ENCODE results near the gene URB2.

Gene URB2

GRCh38 chr1:229603371-229604005, 22.6 kb upstream of the URB2 start:
- Histone ChIP-seq H3K79me2 (ENCODE audit: insufficient read depth, low read length) (peaks cover 3% of the 10 kb centered on the region; the same call in 1 of the 2 replicates), H2AFZ (ENCODE audit: low read length) (no peak overlapping the region), H4K20me1 (ENCODE audit: insufficient read depth, low read length, poor library complexity, severe bottlenecking) (no peaks in the 10 kb centered on the region), H3K9me3 (ENCODE audit: insufficient read depth, low read depth, low read length) (no peaks in the 10 kb centered on the region), H3K4me3 (ENCODE audit: low read length, poor library complexity, severe bottlenecking) (no peak overlapping the region), H3K9me2 (replicated peaks; ENCODE audit: low read depth, low read length) (no peaks in the 10 kb centered on the region), H3K4me1 (ENCODE audit: insufficient read depth, low read length, poor library complexity, severe bottlenecking) (no peaks in the 10 kb centered on the region), H3K36me3 (ENCODE audit: insufficient read depth, low read length) (peaks cover 79% of the 10 kb centered on the region; the same call in 1 of the 2 replicates), H3K27me3 (ENCODE audit: insufficient read depth, low read length, poor library complexity, severe bottlenecking) (no peaks in the 10 kb centered on the region), H3K9ac (ENCODE audit: low read depth, low read length, poor library complexity, severe bottlenecking) (no peak overlapping the region), H3F3A (ENCODE audit: low read depth) (no peaks in the 10 kb centered on the region), H3K4me2 (ENCODE audit: low read depth, low read length, poor library complexity, severe bottlenecking) (no peak overlapping the region)
- TF ChIP-seq CTCF (conservative IDR thresholded peaks at IDR 0.05; ENCODE audit: low read length) = no peak
- no peak for TF ChIP-seq EZH2phosphoT487 (IDR thresholded peaks at IDR 0.05; ENCODE audit: borderline replicate concordance)

- Histone ChIP-seq H2AFZ (ENCODE audit: low read length) (no peak overlapping the region), H3K36me3 (ENCODE audit: insufficient read depth, low read length) (peaks cover 95% of the 10 kb centered on the region), H3K9ac (ENCODE audit: low read depth, low read length, poor library complexity, severe bottlenecking) (no peak overlapping the region), H3K79me2 (ENCODE audit: insufficient read depth, low read length) (no peaks in the 10 kb centered on the region), H4K20me1 (ENCODE audit: insufficient read depth, low read length, poor library complexity, severe bottlenecking) (no peaks in the 10 kb centered on the region), H3K27me3 (ENCODE audit: insufficient read depth, low read length, poor library complexity, severe bottlenecking) (no peaks in the 10 kb centered on the region), H3K4me1 (ENCODE audit: insufficient read depth, low read length, poor library complexity, severe bottlenecking) (no peaks in the 10 kb centered on the region), H3F3A (ENCODE audit: low read depth) (no peaks in the 10 kb centered on the region), H3K4me3 (ENCODE audit: low read length, poor library complexity, severe bottlenecking) (no peak overlapping the region), H3K9me3 (ENCODE audit: insufficient read depth, low read depth, low read length) (no peaks in the 10 kb centered on the region), H3K4me2 (ENCODE audit: low read depth, low read length, poor library complexity, severe bottlenecking) (no peak overlapping the region), H3K9me2 (replicated peaks; ENCODE audit: low read depth, low read length) (no peaks in the 10 kb centered on the region)
- TF ChIP-seq EZH2phosphoT487 (IDR thresholded peaks at IDR 0.05; ENCODE audit: borderline replicate concordance) = no peak
- no peak for TF ChIP-seq CTCF (conservative IDR thresholded peaks at IDR 0.05; ENCODE audit: low read length)
Observed at GRCh38 chr1:229607370-229607769, 18.7 kb upstream of the URB2 start.

GRCh38 chr1:229608590-229608989, 17.5 kb upstream of the URB2 start:
- Histone ChIP-seq H3K9me3 (ENCODE audit: insufficient read depth, low read depth, low read length) (no peaks in the 10 kb centered on the region), H3K9ac (ENCODE audit: low read depth, low read length, poor library complexity, severe bottlenecking) (no peak overlapping the region), H3K4me2 (ENCODE audit: low read depth, low read length, poor library complexity, severe bottlenecking) (no peak overlapping the region), H3K4me3 (ENCODE audit: low read length, poor library complexity, severe bottlenecking) (no peak overlapping the region), H3F3A (ENCODE audit: low read depth) (no peaks in the 10 kb centered on the region), H3K79me2 (ENCODE audit: insufficient read depth, low read length) (no peaks in the 10 kb centered on the region), H3K36me3 (ENCODE audit: insufficient read depth, low read length) (peaks cover 95% of the 10 kb centered on the region), H3K27me3 (ENCODE audit: insufficient read depth, low read length, poor library complexity, severe bottlenecking) (no peaks in the 10 kb centered on the region), H4K20me1 (ENCODE audit: insufficient read depth, low read length, poor library complexity, severe bottlenecking) (no peaks in the 10 kb centered on the region), H3K4me1 (ENCODE audit: insufficient read depth, low read length, poor library complexity, severe bottlenecking) (no peaks in the 10 kb centered on the region), H2AFZ (ENCODE audit: low read length) (no peak overlapping the region), H3K9me2 (replicated peaks; ENCODE audit: low read depth, low read length) (no peaks in the 10 kb centered on the region)
- TF ChIP-seq CTCF (conservative IDR thresholded peaks at IDR 0.05; ENCODE audit: low read length) (no peak), EZH2phosphoT487 (IDR thresholded peaks at IDR 0.05; ENCODE audit: borderline replicate concordance) (no peak)

Data from Loucy (cell line).